NCI-H510A (cell line): ENCODE data around the gene ZNF701.
A peak's percentile ranks its signal among the peaks of the same experiment; 100 is the strongest.
"Not testable (repeated sequence)": the region's sequence is repeated elsewhere in the genome, so short reads cannot be mapped to it uniquely, and the experiment has no call there.

Experiments used
- DNase-seq: peaks from one replicate; lab custom pipeline; 2025; lab: John Stamatoyannopoulos, UW

The ZNF701 gene

DNA sequence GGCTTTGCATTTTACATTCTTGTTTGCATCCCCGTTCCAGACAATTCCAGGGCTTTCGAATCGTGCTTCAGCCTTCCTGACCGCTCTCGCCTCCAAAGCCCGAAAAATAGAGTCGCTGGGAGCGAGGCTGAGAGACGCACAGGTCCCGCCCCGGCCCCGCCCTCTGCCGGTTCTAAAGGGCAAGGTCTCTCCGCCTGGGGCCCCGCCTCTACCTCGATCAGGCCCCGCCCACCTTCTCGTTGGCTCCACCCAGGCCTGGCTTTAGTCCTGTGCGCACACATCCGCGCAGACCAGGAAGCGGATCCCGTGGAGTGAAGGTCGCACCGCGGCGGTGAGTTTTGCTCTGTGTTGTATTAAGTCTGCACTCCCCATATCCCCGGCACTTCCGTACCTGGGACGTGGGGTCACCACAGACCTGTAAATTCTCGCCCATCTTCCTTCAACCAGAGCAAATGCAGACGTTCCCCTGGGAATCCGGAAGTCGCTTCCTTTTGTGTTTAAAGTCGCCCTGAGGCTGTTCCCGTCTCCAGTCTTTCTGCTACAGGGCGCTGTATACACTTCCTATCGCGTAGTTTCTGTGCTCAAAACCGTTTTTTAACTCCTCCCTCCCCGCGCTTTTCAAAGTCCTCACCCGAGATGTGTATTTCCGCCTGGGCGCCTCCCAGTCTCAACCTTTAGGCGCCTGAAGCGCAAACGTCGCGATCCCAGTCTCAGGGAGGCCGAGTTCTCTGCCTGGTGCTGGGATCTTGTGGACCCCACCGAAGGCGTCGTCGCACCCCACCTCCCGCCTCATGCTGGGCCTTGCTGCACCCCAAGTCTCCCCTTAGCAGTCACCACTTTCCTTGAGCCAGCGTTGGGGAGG lies at the start of gene ZNF701:
TSS of gene ZNF701 (plus strand) at position 288 of the 862 bp plus-strand sequence. CDS start 3,861 bp downstream, outside the sequence.
- peak; percentile 25 for DNase-seq

DNA sequence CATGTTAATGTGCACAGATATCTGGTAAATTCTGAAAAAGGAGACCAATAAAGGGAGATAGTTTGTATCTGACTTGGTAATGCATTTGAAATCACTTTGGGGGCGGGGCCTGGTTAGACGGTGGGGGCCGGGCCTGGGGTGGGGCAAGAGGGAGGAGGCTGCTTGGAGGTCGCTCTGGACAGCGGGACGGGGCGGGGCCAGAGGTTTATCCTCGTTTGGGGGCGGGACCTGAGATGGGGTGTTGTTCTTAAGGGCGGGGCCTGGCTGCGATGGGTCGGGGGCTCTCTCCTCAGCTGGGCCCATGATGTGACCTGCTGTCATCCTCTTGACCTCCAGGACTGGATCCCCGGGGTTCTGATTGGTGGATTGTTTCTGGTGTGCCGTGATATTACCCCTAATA lies 47.5 kb upstream of the ZNF701 start:
- no peak for DNase-seq

GRCh38 chr19:52524086-52524485 lies 46.0 kb upstream of the ZNF701 start:
- DNase-seq: no peak

DNA sequence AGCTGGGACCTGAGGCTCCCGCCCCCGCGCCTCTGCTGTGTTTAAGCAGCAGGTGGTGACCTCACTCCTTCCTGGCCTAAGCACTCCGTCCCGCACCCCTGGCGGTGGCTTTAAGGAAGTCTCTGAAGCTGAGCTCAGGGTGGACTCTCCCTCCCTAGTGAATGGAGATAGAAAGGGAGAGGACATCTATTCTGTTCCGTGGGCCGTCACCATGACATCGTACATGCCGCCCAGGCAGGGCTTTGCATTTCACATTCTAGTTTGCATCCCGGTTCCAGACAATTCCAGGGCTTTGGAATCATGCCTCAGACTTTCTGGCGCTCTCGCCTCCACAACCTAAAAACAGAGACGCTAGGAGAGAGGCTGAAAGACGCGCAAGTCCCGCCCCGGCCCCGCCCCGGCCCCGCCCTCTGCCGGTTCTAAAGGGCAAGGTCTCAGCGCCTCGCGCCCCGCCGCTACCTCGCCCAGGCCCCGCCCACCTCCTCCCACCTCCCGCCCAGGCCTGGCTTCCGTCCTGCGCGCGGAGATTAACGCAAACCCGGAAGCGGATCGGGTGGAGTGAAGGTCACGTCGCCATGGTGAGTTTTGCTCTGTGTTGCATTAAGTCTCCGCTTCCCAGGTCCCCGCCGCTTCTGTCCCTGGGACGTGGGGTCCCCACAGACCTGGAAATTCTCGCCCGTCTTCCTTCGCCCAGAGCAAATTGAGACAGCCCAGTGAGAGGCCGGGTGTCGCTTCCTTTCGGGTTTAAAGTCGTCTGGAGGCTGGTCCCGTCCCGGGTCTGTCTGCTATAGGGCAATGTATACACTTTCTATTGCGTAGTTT lies 42.7 kb upstream of the ZNF701 start, which contains the start of gene ZNF808:
TSS of gene ZNF808 (plus strand) at position 535 of the 822 bp plus-strand sequence. CDS start 15,617 bp downstream, outside the sequence.
- DNase-seq: peak; percentile 78

DNA sequence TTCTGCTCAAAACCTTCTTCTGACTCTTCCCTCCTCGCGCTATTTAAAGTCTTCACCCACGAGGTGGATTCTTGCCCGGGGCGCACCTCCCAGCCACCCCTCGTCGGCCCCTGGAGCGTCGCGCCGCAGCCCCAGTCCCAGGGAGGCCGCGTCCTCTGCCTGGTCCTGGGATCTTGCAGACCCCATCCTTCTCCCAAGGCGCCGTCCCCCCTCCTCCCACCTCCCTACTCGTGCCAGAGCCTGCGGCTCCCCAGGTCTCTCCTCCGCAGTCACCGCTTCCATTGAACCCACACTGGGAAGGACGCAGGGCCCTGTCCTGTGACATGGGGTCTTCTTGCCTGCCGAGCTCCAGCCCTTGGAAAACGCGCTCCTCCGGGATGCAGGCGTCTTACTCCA lies 42.1 kb upstream of the ZNF701 start:
- DNase-seq: no peak

GRCh38 chr19:52532480-52532879 lies 37.6 kb upstream of the ZNF701 start:
- no peak for DNase-seq

DNA sequence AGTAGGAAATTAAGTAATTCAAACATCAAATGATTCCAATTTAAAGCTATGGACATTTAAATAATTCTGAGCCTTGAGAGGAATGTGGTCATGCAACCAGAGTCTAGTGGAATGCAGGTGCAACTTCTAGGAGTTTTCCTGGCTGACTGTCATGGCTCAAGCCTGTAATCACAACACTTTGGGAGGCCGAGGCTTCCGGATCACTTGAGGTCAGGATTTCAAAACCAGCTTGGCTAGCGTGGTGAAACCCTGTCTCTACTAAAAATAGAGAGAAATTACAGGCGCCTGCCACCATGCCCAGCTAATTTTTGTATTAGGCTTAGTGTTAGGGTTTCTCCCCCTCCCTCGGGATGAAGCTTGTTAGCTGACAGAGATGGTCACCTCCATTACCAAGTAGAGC lies 36.2 kb upstream of the ZNF701 start:
- no peak for DNase-seq

DNA sequence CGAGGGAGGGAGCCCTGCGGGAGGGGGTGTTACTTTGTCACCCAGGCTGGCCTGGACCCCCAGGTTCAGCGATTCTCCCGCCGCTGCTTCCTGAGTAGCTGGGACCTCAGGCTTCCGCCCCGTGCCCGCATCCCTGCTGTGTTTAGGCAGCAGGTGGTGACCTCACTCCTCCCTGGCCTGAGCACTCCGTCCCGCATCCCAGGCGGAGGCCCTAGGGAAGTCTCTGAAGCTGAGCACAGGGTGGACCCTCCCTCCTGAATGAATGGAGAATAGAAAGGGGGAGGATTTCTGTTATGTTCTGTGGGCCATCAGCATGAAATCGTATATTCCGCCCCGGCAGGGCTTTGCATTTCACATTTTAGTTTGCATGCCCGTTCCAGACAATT lies 34.7 kb upstream of the ZNF701 start:
- DNase-seq: not testable (repeated sequence)

- DNase-seq: no peak
Measured at GRCh38 chr19:52535771-52536447, 34.2 kb upstream of the ZNF701 start.

DNA sequence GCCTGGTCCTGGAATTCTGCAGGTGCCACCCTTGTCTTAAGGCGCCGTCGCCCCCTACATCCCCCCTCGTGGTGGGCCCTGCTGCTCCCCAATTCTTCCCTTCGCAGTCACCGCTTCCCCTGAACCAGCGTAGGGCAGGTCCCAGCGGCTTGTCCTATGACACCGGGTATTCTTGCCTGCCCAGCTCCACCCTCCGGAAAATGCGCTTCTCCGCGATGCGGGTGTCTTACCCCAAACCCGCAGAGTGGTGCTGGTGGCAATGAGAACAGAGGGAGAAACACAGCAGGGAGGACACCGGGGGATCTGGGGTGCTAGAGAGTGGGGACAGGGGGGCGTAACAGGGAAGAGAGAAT lies 33.7 kb upstream of the ZNF701 start:
- no peak for DNase-seq

GRCh38 chr19:52538815-52539214 lies 31.3 kb upstream of the ZNF701 start:
- DNase-seq: not testable (repeated sequence)

GRCh38 chr19:52541176-52541575 lies 28.9 kb upstream of the ZNF701 start:
- DNase-seq: not testable (repeated sequence)

GRCh38 chr19:52541608-52542007 lies 28.5 kb upstream of the ZNF701 start:
- no peak for DNase-seq

- not testable (repeated sequence) for DNase-seq
Measured at GRCh38 chr19:52542541-52542940, 27.5 kb upstream of the ZNF701 start.

GRCh38 chr19:52542984-52543664 lies 27.0 kb upstream of the ZNF701 start:
- no peak for DNase-seq

- no peak for DNase-seq
Measured at GRCh38 chr19:52554216-52554971, 15.7 kb upstream of the ZNF701 start.

DNA sequence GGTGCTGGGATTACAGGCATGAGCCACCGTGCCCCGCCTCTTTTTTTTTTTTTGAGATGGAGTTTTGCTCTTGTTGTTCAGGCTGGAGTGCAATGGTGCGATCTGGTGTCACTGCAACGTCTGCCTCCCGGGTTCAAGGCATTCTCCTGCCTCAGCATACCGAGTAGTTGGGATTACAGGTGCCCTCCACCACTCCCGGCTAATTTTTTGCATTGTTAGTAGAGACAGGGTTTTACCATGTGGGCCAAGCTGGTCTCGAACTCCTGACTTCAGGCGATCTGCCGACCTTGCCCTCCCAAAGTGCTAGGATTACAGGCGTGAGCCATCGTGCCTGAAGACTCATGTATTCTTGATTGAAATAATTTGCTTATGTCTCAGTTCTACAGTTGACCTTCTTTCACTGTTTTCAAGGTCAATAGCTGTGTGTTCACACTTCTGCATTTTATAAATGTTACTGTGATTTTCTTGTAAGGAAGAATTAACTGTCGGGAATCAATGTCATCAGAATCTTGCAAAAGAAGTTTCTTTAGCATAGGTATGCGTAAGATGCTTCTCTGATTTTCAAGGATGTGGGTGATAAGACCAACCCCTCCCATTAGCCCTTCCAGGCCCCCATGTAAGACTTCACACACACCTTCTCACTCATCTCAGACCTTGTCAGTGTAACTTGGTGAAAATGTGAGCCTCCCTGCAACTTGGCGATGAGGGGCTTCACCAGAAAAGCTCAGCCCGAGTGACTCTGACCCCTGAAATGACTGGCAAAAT lies 12.7 kb upstream of the ZNF701 start:
- no peak for DNase-seq

DNA sequence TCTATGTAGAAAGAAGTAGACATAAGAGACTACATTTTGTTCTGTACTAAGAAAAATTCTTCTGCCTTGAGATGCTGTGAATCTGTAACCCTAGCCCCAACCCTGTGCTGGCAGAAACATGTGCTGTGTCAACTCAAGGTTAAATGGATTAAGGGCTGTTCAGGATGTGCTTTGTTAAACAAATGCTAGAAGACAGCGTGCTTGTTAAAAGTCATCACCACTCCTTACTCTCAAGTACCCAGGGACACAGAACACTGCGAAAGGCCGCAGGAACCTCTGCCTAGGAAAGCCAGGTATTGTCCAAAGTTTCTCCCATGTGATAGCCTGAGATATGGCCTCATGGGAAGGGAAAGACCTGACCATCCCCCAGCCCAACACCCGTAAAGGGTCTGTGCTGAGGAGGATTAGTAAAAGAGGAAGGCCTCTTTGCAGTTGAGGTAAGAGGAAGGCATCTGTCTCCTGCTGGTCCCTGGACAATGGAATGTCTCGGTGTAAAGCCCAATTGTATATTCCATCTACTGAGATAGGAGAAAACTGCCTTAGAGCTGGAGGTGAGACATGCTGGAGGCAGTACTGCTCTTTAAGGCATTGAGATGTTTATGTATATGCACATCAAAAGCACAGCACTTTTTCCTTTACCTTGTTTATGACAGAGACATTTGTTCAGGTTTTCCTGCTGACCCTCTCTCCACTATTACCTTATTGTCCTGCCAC lies 11.2 kb upstream of the ZNF701 start:
- DNase-seq: not testable (repeated sequence)

GRCh38 chr19:52561611-52562010 lies 8.5 kb upstream of the ZNF701 start:
- not testable (repeated sequence) for DNase-seq

DNA sequence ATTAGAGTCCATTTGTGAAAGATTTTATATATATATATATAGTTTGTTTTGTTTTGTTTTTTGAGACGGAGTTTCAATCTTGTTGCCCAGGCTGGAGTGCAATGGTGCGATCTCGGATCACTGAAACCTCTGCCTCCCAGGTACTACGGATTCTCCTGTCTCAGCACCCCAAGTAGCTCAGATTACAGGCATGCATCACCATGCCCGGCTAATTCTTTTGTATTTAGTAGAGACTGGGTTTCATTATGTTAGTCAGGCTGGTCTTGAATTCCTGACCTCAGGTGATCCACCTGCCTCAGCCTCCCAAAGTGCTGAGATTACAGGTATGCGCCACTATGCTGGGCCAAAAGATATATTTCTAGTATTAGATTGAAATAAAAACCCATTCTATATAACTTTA lies 4.0 kb upstream of the ZNF701 start:
- DNase-seq: no peak
